ENCODE data around the gene ACKR2. TPM values are rescaled to one million over a fixed set of nuclear protein-coding genes. Genes with fewer than 3 reads are reported as not detected.
A peak's percentile ranks its signal among the peaks of the same experiment; 100 is the strongest.
"Not testable (repeated sequence)": the region's sequence is repeated elsewhere in the genome, so short reads cannot be mapped to it uniquely, and the experiment has no call there.

Gene ACKR2
- total RNA-seq, 1 experiment from 2014 or later: 0.23 TPM

GRCh38 chr3:42855547-42856380 lies 46.5 kb downstream of the ACKR2 start:
- no peak for DNase-seq (ENCODE audit: low read depth)

- no peak for DNase-seq (ENCODE audit: low read depth)
Observed at GRCh38 chr3:42856544-42856943, 47.3 kb downstream of the ACKR2 start.

- DNase-seq (ENCODE audit: low read depth): no peak
Observed at GRCh38 chr3:42864321-42864950, 55.2 kb downstream of the ACKR2 start.

- no peak for DNase-seq (ENCODE audit: low read depth)
Observed at GRCh38 chr3:42865256-42865655, 56.0 kb downstream of the ACKR2 start.

- DNase-seq (ENCODE audit: low read depth): no peak
Observed at GRCh38 chr3:42867138-42867537, 57.9 kb downstream of the ACKR2 start.

- DNase-seq (ENCODE audit: low read depth): no peak
Observed at GRCh38 chr3:42868841-42869240, 59.6 kb downstream of the ACKR2 start.

GRCh38 chr3:42871592-42872196 lies 62.4 kb downstream of the ACKR2 start:
- no peak for DNase-seq (ENCODE audit: low read depth)

- no peak for DNase-seq (ENCODE audit: low read depth)
Observed at GRCh38 chr3:42872718-42873117, 63.5 kb downstream of the ACKR2 start.

- no peak for DNase-seq (ENCODE audit: low read depth)
Observed at GRCh38 chr3:42873221-42873982, 64.2 kb downstream of the ACKR2 start.

GRCh38 chr3:42874749-42875148 lies 65.5 kb downstream of the ACKR2 start:
- no peak for DNase-seq (ENCODE audit: low read depth)

- DNase-seq (ENCODE audit: low read depth): no peak
Observed at GRCh38 chr3:42875325-42876151, 66.3 kb downstream of the ACKR2 start, which contains the start of gene CYP8B1. Gene CYP8B1, minus strand, starts transcription at chr3:42875879. Its CDS starts 63 bp downstream, at chr3:42875816.

GRCh38 chr3:42876401-42876800 lies 67.2 kb downstream of the ACKR2 start:
- DNase-seq (ENCODE audit: low read depth): no peak

GRCh38 chr3:42876940-42877720 lies 67.9 kb downstream of the ACKR2 start:
- no peak for DNase-seq (ENCODE audit: low read depth)

GRCh38 chr3:42877881-42878280 lies 68.6 kb downstream of the ACKR2 start:
- no peak for DNase-seq (ENCODE audit: low read depth)

GRCh38 chr3:42880183-42880582 lies 70.9 kb downstream of the ACKR2 start:
- DNase-seq (ENCODE audit: low read depth): no peak

- DNase-seq (ENCODE audit: low read depth): peak; percentile 87
Observed at GRCh38 chr3:42880601-42881451, 71.6 kb downstream of the ACKR2 start.

GRCh38 chr3:42883251-42883930 lies 74.1 kb downstream of the ACKR2 start:
- not testable (repeated sequence) for DNase-seq (ENCODE audit: low read depth)

- no peak for DNase-seq (ENCODE audit: low read depth)
Observed at GRCh38 chr3:42884324-42884723, 75.1 kb downstream of the ACKR2 start.
